ENCODE measurements around the gene RPL27A.
A peak's percentile ranks its signal among the peaks of the same experiment; 100 is the strongest.

RPL27A gene

DNA sequence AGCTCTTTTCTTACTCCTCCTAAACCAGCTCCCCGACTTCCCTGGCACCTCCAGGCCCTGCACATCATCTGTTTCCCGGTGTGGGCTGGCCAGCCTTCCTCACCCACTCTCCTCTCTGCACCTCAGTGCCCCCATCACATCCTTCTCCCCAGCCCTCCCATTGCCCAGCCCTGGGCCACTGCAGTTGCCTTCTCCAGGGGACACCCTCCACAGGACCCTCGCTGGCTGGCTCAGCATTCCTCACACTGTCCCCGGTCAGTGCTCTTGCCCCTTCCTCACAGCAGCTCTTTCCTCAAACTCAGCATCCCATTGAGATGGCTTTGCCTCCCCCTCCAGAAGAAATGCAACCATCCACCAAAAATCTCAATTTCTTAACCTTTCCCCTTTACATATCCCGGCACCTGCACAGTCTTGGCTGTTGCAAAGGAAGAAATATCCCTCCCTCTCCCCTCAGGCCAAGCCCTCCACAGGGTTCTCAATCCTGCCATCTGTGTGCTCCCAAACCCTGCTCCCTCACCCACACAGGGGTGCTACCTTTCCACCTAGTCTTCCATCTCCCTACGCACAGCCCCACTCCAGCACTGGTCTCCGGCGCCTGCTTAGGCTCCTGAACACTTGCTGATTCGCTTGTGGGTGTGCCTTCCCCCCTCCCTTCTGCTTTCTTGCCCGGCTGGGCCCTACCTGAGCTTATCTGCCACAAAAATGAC lies 19.5 kb downstream of the RPL27A start:
- DNase-seq (ENCODE audit: low spot score): no peak

DNA sequence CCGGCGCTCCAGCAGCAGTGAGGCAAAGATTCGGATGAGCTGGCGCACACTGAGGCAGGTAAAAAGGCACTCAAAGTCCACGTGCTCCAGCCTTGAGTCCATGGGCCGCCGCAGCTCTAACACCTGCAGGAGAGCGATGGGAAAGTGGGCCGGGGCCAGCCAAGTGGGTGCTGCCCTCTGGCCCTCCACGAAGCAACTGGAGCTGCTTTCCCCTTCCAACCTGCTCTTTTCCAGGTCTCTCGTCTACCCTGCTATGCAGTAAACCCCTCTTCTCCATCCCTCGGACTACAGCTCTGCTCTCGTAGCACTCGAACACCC lies 20.0 kb downstream of the RPL27A start:
- no peak for DNase-seq (ENCODE audit: low spot score)

DNA sequence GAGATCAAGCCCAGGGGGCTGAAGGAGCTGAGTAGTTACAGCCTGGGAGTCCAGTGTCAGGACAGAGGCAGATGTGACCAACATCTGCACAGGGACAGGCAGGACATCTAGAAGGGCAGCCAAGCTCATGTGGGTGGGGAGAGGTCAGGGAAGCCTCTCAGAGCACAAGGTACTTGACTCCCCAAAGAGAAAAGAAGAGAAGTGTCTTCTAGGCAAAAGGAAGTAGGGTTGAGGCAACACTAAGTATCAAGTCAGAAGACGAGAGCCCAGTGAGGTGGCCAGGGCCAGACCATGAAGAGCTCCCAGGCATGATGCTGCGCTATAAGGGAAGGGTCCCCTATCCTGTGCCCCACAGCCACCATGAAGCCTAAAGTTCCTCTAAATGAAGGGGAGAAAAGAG lies 21.5 kb downstream of the RPL27A start:
- no peak for DNase-seq (ENCODE audit: low spot score)

DNA sequence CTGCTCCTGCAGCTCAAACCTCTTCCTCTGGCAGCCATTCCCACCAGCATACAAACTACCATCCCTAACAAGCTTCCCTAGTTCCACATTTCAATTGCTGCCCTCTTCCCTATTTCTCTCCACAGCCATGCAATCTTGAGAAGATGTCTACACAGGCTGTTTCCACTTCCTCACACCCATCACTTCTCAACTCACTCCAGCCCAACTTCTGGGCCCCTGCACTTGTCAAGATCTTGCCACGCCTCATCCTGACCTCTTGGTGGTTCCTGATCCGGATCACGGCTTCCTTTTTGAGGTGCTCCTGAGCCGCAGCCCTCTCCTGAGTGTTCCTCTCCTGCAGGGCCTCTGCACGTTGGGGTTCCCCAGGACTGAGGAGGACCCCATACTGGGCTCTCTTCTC lies 22.6 kb downstream of the RPL27A start:
- DNase-seq (ENCODE audit: low spot score): no peak

DNA sequence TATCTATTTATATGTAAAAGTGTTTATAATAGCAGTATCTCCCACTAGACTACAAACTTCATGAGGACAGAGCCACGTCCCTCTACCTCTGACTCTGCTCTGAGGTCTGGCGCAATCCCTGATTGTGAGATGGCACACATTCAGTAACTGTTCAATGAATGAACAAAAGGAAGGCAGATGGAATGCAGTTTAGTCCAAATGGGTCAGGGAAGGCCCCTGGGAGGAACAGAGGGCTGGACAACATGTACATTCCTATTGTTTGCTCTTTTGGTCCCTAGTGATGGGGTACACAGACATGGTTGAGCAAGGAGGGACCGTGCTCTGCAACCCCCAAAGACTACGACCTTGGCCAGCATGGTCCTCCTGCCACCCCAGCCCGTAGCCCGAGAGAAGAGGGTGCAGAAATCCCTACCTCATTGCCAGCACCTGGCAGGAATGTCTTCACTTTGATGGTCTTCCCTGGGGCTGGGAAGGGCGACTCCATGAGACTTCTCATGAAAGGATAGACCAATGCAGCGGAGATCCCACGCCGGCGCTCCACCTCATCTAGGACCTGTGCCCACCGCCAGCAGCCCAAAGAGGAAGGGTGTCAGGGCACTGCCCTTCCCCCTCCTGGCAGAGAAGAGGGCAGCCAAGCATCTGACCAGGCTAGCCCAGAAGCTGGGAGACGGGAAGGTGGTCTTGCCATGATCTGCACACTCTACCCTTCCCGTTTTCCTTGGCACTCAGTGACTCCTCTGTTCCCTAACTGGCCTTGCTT lies 24.3 kb downstream of the RPL27A start:
- no peak for DNase-seq (ENCODE audit: low spot score)

DNA sequence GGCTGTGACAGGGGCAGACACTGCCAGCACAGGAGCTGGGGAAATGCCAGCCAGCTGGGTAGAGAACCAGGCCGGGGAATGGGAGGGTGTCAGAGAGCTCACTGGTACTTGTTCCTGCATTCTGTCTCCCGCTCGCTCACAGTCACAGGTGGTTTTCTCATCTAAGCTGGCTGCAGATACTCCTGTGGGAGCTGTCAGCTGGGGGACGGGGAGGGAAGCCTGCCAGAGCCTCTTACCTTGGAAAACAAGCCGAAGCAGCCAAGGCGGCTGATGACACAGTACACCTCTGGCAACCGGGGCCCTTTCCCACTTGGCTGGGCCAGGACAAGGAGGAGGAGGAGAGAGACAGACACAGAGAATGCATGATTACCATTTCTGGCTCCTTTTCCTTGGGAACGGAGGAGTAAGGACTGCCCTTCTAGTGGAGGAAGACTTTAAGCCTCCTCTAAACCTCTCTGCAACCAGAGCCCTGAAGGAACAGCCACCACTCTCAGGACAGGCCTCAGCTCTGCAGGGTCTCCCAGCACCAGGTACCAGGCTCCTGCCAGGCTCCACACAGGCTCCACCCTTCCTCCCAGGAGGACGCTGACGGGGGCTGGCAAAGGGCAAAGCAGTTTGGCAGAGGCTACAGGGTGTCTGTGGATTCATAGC lies 25.1 kb downstream of the RPL27A start:
- DNase-seq (ENCODE audit: low spot score): no peak

DNA sequence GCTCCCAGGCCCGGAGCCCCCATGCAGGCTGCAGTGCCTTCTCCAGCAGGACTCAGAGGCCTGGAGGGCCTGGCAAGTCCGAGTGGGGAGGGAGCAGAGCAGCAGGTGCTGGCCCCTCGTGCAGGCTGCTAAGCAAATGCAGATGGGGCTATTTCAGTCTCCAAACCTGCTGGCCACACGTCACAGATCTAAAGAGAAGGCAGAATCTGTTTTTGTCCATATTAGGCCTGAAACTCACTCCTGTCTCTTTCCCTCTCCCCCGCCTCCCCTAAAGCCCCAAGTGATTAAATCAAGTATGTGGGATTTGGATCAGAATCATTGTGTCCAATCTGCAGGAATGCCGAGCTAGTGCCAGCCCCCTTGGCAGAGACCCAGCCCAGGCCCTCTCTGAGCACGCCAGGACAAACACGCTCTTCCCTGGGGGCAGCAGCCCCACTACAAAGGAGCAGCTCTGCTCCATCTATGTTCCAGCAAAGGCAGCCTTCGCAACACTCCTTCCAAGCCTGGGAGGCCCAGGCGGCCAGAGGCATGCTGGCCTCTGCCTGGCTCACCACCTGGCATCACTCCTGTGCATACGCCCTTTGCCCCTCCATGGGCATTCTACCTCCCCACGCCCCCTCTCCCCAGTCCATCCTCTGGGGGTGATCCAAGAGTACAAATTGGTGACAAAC lies 26.5 kb downstream of the RPL27A start:
- no peak for DNase-seq (ENCODE audit: low spot score)

DNA sequence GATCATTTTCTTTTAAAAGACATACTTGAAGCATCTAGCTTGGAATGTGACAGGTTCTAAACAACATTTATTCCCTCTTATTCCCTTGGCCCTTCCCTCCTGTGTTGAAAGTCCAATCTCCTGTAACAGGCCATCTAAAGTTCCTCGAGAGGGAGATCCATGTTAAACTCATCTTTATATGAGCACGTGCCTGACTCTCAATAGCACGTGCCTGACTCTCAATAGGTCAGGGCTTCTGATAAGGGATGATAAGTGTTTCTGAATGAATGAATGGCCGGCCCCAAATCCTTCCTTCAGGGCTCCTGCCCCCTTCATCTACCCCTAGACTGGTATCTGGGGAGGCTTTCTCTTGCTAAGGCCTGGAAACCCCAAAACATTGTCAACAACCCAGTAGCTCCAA lies 27.2 kb downstream of the RPL27A start:
- DNase-seq (ENCODE audit: low spot score): no peak

DNA sequence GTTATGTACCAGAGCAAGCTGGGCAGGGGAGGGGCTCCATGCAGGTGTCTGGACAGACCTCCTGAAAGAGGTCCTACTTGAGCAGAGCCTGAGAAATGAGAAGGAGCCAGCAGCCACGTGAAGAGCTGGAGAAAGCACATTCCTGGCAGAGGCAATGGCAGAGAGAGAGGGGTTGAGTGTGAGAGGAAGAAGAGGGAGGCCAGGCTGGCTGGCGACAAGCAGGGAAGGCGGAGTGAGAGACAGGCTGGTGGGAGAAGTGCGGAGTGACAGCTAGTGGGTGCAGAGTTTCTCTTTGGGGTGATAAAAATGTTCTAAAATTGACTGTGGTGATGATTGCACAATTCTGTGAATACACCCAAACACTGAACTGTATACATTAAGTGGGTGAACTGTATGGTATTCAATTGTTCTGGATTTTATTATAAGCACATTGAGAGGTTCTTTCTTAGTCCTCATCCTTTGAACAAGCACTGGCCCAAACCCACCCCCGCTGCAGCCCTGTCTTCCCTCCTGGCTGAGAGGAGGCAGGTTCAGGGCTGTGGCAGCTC lies 29.4 kb downstream of the RPL27A start:
- no peak for DNase-seq (ENCODE audit: low spot score)

DNA sequence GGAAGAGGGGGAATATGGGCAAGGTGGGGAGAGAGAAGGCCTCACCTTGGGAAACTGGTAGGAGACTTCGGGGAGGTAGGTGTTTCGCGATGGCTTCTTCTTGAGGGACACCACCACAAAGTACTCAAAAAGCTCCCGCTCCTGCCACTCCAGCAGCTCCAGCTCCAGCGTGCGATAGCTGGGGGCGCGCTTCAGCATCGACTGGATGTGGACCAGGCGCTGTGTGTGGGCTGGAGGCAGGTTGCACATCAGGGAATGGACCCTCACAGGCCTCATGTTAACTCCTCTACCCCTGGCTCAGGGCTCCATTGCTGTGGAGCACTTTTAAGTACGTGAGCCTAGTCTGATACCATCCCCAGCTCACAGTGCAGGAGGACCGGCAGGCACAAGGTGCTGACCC lies 29.9 kb downstream of the RPL27A start:
- no peak for DNase-seq (ENCODE audit: low spot score)

DNA sequence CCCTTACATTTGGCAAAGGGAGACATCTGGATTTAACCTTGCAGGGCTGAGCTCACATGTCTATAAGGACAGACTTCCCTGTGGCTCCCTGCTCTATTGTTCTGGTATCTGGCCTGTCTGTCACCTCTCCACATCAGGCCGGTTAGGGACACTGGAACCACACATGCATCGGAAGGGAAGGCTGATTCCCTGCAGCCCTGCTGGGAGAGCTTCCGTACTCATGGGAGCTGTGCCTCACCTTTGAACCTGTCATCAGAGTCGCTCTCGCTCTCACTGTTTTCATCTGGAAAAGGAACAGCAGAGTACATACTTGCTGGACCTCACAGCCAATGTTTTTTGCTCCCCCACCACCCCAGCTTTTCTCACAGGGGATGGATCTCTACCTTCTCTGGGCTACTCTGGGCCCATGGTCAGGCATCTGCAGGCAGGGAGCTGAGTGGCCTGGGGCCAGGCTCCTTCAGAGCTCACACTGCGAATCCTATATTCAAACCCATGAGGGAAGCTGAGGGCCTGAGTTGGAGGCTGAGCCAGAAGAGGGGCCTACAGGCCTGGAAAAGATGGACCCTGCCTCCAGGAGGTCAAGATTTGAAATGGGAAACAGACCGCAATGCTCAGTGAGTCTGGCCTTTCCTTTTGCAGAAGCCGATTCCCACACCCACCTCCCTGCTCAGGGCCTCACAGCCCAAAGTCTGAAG lies 31.3 kb downstream of the RPL27A start:
- DNase-seq (ENCODE audit: low spot score): no peak

DNA sequence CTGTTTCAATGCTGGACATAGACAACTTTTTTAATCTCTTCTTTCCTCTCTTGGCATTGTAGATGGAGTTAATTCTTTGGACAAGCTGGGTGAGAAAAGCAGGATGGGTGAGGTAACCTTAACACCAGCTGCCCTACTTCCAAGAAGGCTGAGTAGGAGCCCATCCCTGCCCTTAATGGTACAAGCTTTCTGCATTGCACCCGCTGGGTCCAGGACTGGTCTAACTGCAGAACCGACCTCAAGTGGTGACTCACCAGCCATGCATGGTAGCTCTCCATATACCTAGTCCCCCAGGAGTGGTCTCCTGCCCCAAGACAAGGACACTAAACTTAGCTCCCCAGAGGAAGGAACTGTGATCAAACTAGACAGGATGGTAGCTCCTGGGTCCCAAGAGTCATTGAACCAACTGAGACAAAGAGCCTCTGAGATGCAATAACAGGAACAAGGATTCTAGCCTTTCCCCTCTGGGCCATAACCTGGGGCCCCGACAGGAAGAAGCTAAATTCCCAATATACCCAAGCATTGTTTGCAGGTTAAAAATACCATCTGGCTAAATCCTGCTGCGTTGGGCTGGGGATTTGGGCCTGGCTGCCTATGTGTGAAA lies 32.1 kb downstream of the RPL27A start:
- DNase-seq (ENCODE audit: low spot score): no peak

DNA sequence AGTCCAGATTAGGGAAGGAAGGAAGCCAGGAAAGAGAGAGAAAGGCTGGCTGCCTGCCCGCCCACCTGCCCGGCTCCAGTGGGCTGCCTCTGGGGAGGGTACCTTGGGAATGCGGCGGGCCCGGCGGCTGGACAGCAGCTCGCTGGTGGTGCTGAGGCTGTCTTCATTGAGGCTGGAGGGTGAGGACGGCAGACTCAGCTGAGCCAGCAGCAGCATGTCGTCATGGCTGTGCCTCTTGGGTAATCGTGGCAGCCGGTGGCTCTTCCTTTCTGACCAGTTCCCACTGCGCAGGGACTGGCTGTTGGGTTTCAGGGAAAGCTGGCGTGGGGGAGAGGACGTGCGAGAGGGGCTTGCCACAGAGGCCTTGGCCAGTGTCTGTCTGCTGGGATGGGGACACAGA lies 32.9 kb downstream of the RPL27A start:
- no peak for DNase-seq (ENCODE audit: low spot score)

DNA sequence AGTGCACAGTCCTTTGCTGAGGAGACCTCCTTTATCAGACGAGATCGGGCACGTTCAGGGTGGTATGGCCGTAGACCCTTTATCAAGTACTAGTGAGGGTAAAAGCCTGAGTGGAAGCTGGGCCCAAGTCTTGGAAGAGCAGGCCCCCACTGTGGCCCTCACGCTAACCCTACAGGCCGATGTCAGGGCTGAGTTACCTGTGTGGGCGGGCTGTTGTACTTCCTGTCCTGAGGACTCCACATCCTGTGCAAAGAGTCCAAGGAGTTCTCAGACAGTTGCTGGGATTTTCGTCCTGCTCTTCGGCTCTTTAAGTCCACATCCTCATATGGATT lies 34.9 kb downstream of the RPL27A start:
- no peak for DNase-seq (ENCODE audit: low spot score)

DNA sequence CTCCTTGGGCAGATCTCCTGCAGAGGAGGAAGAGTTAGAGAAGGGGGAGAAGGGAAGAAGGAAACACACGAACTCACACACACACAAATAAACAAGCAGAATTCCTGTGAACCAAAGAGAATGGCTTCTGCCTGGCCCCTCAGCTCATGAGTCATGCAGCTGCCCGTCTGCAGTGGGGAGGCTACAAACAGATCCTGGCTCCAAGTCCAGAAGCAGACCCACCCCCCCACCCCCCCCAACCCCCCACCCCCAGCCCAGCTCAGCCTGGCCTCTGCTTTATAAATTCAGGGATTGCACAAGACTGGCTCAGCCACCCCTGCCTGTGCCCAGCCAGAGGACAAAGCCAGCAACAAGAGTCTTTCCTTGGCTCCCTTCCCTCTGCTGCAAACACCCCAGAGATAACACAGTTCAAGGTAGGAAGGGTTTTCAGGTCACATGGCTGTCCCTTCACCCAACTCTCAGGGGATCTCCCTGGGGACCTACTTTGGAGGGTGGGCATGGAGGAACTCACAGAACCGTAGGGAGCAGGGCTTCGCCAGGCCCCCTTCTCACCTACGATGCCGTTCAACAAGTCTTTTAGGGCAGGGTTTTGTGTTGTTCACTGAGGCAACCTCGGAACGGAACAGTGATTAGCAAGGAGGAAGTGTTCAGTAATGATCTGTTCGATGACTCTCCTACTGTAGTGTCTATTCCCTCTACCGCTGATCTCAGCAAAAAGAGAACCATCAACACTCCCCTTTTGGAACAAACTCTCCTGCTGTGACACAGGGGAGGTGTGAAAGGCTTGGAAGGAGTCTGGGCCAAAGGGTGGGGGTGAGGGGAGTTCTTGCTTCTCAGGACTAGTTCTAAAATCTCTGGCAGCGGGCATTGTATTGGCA lies 35.5 kb downstream of the RPL27A start:
- peak; percentile 53 for DNase-seq (ENCODE audit: low spot score)

DNA sequence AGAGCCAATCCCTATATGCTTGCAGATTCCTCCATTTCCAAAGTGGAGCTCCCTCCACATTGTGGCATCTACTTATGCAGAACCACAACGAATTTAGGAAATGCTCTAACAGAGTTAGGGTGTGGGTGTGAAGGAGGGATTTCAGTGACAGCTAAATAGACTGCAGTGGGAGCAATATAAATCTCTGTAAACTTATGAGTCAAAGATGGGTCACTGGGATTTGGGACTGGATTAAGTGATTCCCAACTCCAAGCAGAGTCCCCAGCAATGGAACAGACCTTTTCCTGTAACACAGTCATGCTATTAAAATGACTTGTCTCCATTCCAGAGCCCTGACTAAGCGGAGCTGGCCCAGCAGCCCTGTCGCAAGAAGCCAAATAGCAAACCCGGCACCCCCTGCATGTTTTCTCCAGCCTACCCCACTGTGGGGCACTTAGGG lies 36.6 kb downstream of the RPL27A start:
- no peak for DNase-seq (ENCODE audit: low spot score)

DNA sequence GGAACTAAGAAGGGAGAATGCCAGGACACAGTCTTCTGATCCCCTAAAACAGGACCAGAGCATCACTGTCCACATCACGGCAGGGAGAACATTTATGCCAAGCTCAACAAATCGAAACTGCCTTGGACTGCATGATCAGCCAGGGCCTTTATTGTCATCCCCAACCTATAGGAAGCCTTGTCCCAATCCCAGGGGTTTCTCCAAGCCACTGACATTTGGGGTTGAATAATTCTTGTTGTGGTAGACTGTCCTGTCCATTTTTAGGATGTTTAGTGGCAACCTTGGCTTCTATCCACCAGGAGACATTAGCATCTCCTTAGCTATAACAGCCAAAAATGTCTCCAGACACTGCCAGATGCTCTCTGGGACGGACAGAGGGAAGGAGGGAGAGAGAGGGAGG lies 37.1 kb downstream of the RPL27A start:
- DNase-seq (ENCODE audit: low spot score): no peak

DNA sequence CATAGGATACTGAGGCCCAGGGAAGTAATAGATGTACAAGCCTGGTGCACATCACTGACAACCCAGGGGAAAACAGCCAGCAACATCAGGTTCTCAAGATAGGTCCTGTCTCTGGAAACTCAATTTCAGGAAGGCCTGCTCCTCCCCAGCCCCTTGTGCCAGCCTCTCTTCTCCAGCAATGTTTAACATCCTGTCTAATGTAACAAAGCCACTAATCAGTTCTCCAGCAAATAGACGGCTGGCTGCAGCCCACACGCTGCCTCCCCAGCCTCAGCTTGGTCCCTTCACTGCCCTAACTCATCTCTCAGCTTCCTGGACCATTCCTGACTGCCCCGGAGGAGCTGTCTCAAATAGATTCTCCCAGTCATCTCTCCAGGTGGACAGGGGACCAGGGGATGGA lies 37.8 kb downstream of the RPL27A start:
- DNase-seq (ENCODE audit: low spot score): no peak

DNA sequence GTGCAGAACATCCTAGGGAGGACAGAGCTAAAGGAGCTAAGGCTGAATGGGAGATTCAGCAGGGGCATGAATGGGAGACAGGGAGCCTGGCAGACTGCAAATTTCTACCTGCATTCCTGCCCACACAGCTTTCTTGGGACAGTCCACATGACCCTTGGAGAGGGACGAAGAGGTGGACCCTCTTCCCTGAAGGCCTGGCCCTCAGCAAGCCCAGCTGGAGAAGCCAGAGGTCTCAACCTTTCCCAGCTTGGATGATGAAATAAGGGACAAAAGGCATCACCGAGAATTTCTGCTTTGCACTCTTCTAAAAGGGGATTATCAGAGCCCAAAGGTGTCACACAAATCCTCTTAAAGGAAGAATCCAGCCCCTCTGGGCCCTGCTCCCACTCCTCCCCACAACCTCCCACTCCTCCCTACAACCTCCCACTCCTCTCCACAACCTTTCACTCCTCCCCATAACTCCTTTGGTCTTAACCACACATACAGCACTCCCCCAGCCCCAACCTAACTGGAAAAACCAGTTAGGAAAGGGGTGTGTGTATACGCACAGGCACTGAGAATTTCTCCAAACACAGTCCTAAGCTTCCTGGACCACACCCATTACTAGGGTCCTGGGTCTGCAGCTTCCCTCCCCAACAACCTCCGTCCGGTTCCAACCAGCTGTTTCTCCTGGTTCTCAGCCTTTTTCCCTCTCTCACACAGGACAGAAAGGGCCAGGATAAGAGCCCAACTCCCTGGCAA lies 38.4 kb downstream of the RPL27A start:
- DNase-seq (ENCODE audit: low spot score): no peak

Data from germinal center (tissue), 1 donor.